ENCODE data around the gene LYPD6B.

DNA sequence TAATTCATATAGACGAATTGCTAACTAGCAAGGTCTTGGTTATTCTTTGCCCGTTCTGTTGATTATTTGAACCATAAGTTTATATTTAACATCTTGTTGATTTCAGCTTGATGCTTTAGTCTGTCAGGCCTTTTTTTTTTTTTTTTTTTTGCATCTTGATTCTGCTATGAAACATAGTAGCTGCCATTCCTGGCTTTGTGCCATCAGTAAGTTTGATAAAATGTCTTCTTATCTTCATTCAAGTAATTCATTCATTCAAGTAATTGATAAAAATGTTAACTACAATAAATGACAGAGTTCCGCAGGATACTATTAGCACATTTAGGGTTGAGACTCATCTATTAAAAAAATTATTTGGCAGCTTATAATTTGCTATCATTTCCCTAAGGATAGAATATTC lies 134.7 kb downstream of the LYPD6B start:
- TF ChIP-seq, protein P1, sequence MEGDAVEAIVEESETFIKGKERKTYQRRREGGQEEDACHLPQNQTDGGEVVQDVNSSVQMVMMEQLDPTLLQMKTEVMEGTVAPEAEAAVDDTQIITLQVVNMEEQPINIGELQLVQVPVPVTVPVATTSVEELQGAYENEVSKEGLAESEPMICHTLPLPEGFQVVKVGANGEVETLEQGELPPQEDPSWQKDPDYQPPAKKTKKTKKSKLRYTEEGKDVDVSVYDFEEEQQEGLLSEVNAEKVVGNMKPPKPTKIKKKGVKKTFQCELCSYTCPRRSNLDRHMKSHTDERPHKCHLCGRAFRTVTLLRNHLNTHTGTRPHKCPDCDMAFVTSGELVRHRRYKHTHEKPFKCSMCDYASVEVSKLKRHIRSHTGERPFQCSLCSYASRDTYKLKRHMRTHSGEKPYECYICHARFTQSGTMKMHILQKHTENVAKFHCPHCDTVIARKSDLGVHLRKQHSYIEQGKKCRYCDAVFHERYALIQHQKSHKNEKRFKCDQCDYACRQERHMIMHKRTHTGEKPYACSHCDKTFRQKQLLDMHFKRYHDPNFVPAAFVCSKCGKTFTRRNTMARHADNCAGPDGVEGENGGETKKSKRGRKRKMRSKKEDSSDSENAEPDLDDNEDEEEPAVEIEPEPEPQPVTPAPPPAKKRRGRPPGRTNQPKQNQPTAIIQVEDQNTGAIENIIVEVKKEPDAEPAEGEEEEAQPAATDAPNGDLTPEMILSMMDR (IDR thresholded peaks at IDR 0.05): no peak
- TF ChIP-seq POLR2A (IDR thresholded peaks at IDR 0.05): no peak

All from lower leg skin (tissue), 3 donors.